NCI-H2107 treated with DMSO at 0.1 percent for 48 hours (cell line): ENCODE measurements around the gene RCHY1.
"Not testable (repeated sequence)": the region's sequence is repeated elsewhere in the genome, so short reads cannot be mapped to it uniquely, and the experiment has no call there.

ENCODE experiments used
- DNase-seq: peaks from one replicate; lab custom pipeline; 2025; ENCODE audit not compliant: unreplicated experiment; lab: John Stamatoyannopoulos, UW

RCHY1 gene

GRCh38 chr4:75514131-75514948 is at the start of gene RCHY1, which contains the start of gene THAP6:
Gene RCHY1, minus strand, starts transcription at chr4:75514403. Its CDS starts 117 bp downstream, at chr4:75514286.
Gene THAP6, plus strand, starts transcription at chr4:75514473. Its CDS starts 980 bp downstream, at chr4:75515453.
- peak; percentile 90 for DNase-seq

- no peak for DNase-seq
These were observed 47.6 kb upstream of the RCHY1 start for GRCh38 chr4:75561789-75562188.

DNA sequence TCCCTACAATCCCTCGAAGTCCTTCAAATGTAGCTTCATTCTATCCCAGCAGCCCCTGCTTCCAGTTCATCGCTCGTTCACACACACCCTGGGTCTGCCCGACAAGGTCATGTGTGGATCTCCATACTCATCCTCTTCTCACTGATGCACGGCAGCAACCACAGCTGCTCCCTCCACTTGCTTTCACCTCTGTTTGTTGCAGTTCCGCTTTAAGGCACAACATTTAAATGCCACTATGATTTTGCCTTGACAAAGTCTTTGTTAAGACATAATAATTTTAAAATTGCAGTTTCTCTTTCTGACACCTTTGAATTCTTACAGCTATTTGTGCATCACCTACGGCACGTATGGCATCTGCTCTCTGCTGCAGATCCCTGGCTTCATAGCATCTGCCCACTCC is 43.5 kb upstream of the RCHY1 start:
- no peak for DNase-seq

DNA sequence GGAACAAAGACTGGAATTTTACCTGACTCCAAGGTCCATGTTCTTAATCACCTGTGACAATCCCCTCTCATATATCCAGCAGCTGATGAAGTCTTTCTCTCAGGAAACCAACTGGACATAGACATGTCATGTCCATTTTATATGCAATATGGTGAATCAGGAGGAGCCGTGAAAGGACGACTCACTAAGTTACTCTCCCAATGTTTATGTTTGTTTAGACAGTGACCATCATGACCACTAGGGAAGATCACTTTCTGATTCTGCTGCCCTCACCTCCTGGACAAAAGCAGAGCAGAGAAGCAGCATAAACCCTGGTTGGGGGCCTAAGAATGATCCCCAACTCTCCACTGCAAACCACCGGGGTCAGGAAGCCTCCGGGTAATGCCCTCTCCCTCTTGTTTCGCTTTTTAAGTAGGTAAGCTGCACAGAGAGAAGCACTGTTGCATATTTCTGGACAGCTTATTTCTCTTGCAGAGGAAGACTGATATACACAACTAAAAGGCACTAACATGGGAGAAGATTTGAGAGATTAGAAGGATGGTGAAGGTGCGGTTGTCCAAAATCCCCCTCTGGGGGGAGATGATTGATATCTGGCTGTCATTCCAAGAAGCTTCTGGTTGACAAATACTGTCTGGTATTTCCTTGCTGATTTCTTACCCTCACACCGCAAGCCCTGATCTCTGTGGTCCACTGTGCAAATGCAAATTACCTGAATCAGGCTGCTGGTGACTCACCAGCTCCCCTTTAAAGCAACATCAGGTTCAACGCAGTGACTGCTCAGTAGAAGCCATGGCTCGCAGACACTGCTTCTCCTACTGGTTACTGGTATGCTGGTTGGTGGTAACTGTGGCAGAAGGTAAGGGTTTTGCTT is 41.3 kb upstream of the RCHY1 start, which contains the start of gene ODAPH:
Gene ODAPH, plus strand, starts transcription at position 773 of the 871 bp plus-strand sequence. Its CDS starts 17 bp downstream, at position 790.
- no peak for DNase-seq

DNA sequence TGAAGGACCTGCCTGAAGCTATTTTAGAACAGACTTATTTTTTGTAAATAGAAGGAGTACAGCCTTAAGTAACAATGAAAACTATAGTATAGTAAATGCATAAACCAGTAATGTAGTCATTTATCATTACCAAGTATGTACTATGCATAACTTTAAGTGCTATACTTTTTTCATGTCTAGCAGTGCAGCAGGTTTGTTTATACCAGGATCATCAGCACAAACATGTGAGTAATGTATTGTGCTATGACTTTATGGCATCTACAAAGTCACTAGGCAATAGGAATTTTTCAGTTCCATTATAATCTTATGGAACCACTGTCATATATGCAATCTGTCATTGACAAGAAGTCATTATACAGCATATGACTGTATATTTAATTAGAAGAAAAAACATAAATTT is 38.2 kb upstream of the RCHY1 start:
- DNase-seq = no peak

GRCh38 chr4:75549019-75549418 is 34.8 kb upstream of the RCHY1 start:
- no peak for DNase-seq

GRCh38 chr4:75547647-75548387 is 33.6 kb upstream of the RCHY1 start:
- no peak for DNase-seq

DNA sequence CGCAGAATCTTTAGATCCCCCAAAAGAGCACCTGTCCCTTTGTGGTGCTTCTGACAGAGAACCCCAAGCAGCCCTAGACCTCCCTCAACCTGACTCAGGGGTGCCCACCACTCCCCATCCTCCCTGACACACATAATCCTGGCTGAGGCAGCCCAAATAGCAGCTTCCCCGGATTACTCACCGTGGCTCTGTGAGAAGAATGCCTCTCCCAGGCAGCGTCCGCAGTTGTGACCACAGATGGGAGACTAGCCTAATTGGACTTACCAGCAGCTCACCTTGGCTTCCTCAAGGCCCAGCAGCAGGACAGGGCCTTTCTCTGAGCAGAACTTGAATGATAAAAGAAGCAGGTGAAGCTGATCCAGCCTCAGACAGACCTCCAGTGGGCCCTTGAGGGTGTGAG is 31.3 kb upstream of the RCHY1 start:
- no peak for DNase-seq

DNA sequence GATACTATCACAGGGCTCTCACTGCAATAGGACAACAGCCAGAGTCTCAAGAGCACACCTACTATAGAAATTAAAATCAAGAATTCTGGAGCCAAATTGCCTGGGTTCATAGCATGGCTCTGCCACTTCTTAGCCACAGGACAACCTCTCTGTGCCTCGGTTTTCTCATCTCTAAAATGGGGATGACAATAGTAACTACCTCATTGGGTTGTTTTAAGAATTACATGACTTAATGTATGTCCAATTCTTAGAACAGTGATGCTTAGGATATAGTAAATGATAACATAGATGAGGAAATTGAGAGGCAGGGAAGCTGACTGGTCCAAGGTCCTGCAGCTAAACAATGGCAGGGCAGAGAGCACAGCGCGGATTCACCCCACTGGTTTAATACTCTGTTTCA is 30.7 kb upstream of the RCHY1 start:
- DNase-seq = no peak

- DNase-seq = not testable (repeated sequence)
These were observed 30.0 kb upstream of the RCHY1 start for GRCh38 chr4:75544220-75544619.

GRCh38 chr4:75542824-75543223 is 28.6 kb upstream of the RCHY1 start:
- DNase-seq = no peak

DNA sequence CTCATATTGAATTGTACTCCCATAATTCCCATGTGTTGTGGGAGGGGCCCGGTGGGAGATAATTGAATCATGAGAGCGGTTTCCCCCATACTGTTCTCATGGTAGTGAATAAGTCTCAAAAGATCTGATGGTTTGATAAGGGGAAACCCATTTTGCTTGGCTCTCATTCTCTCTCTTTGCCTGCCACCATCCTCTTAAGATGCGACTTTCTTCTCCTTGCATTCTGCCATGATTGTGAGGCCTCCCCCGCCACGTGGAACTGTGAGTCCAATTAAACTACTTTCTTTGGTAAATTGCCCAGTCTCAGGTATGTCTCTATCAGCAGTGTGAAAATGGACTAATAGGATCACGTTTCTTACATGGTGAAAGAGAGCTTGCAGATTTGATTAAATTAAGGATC is 23.1 kb upstream of the RCHY1 start:
- DNase-seq = not testable (repeated sequence)

DNA sequence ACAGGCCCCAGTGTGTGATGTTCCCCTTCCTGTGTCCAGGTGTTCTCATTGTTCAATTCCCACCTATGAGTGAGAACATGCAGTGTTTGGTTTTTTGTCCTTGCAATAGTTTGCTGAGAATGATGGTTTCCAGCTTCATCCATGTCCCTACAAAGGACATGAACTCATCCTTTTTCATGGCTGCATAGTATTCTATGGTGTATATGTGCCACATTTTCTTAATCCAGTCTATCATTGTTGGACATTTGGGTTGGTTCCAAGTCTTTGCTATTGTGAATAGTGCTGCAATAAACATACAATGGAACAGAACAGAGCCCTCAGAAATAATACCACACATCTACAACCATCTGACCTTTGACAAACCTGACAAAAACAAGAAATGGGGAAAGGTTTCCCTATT is 19.7 kb upstream of the RCHY1 start:
- not testable (repeated sequence) for DNase-seq

GRCh38 chr4:75533339-75533887 is 19.2 kb upstream of the RCHY1 start:
- DNase-seq = not testable (repeated sequence)

- DNase-seq = not testable (repeated sequence)
These were observed 17.4 kb upstream of the RCHY1 start for GRCh38 chr4:75531536-75532143.

DNA sequence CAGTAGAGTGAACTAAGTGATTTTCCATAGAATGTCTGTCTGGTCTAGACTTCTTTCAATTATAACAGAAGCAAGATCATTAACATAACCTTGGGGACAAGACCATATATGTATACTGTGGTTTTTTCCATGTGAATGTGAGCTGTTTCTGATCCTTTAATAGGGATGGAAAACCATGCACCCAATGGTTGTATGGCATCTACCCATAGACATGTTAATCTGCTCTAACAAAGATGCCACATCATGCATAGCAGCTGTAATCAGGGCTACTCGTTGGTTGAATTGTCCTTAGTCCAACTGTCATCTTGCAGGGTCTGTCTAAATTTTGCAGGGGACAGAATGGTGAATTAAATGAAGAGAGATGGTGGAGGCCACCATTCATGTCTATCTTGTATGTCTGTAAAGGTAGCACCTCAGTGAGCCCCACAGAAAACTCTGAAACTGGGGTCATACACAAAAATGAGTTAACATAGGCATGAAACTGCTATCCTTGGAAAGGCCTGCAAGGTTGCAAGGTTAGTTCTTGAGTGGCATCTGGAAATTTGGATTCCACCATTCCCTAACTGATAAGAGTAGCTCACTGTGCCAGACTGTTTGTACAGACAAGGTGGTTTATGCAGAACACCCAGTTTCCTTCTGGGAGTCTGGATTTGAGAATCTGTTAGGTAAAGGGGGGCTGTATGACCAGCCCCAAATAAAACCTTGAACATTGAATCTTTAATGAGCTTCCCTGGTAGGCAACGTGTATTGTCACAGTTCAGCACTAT is 16.5 kb upstream of the RCHY1 start:
- DNase-seq = no peak

- no peak for DNase-seq
These were observed 13.3 kb upstream of the RCHY1 start for GRCh38 chr4:75527482-75527881.

- no peak for DNase-seq
These were observed 11.7 kb upstream of the RCHY1 start for GRCh38 chr4:75525910-75526309.

DNA sequence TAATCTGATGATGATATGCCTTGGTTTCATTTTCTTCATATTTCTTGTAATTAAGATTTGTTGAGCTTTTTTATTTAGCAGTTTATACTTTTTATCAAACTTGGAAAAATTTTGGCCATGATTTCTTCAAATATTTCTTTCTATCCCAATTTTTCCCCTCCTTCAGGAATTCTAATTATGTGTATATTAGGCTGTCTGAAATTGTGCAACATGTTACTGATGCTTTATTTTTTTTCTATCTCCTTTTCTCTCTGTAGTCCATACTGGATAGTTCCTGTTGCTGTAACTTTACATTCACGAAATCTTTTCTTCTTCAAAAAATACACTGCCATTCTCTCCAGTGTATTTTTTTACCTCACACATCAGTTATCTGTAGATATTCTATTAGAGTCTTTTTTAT is 10.9 kb upstream of the RCHY1 start:
- DNase-seq = no peak

- DNase-seq = not testable (repeated sequence)
These were observed 5.2 kb upstream of the RCHY1 start for GRCh38 chr4:75519452-75519851.
